Caco-2 (cell line): ENCODE results near the gene PBX1. TPM values are rescaled to one million over a fixed set of nuclear protein-coding genes. Genes with fewer than 3 reads are reported as not detected.

Source experiments
- BruUV-seq: library from RNA; stranded (reverse); fragments of 400-500 nt; replicated peaks from 2 replicates; lab custom pipeline; 2021; lab: Mats Ljungman, UMichigan
- CTCF ChIA-PET: fragments of 300-600 bp; sonication (Branson Sonifier 250); formaldehyde crosslinking; loops from one replicate; lab custom pipeline; 2022; ENCODE audit warnings: antibody characterized with exemption; lab: Charles Lee
- POLR2A ChIA-PET: fragments of 300-600 bp; sonication (Branson Sonifier 250); formaldehyde crosslinking; loops from one replicate; lab custom pipeline; 2022; ENCODE audit warnings: antibody characterized with exemption; lab: Charles Lee
- DNase-seq, 2 experiments: peaks; one replicate each; pipeline versions ENCODE4 v3.0.0 to v3.0.0-alpha.2; 2020 to 2022
- H3K27me3 ChIP-seq: replicated peaks from 2 replicates; pipeline ENCODE4 v1.6.0; 2011; ENCODE audit warnings: low read length; ENCODE audit not compliant: control insufficient read depth, insufficient read depth
- H3K36me3 ChIP-seq: 2 replicates; pipeline ENCODE4 v1.5.1; 2011; ENCODE audit warnings: low read length; ENCODE audit not compliant: control insufficient read depth, insufficient read depth
- H3K4me1 ChIP-seq: fragments of 250-450 bp; sonication (Bioruptor Pico); 2 replicates; pipeline ENCODE4 v1.5.1; 2020; ENCODE audit warnings: mild to moderate bottlenecking
- H3K4me3 ChIP-seq: 2 replicates; pipeline ENCODE4 v1.5.1; 2011; ENCODE audit warnings: low read depth, mild to moderate bottlenecking, control low read depth, low read length
- H3K9me3 ChIP-seq: fragments of 250-450 bp; sonication (Bioruptor Pico); 2 replicates; pipeline ENCODE4 v1.5.1; 2020; ENCODE audit warnings: mild to moderate bottlenecking, moderate library complexity
- H3K27ac Mint-ChIP-seq: one replicate; pipeline ENCODE4 v1.8.0; 2022; ENCODE audit warnings: mixed read lengths; ENCODE audit not compliant: unreplicated experiment
- H3K27me3 Mint-ChIP-seq: one replicate; pipeline ENCODE4 v1.8.0; 2022; ENCODE audit warnings: mixed read lengths; ENCODE audit not compliant: insufficient read depth, unreplicated experiment
- H3K36me3 Mint-ChIP-seq: one replicate; pipeline ENCODE4 v1.8.0; 2022; ENCODE audit warnings: mild to moderate bottlenecking, mixed read lengths; ENCODE audit not compliant: insufficient read depth, unreplicated experiment
- H3K4me1 Mint-ChIP-seq: one replicate; pipeline ENCODE4 v1.8.0; 2022; ENCODE audit warnings: low read depth, mixed read lengths; ENCODE audit not compliant: unreplicated experiment
- H3K4me3 Mint-ChIP-seq: one replicate; pipeline ENCODE4 v1.8.0; 2022; ENCODE audit warnings: mild to moderate bottlenecking, moderate library complexity, mixed read lengths; ENCODE audit not compliant: unreplicated experiment
- H3K9me3 Mint-ChIP-seq: one replicate; pipeline ENCODE4 v1.8.0; 2022; ENCODE audit warnings: mixed read lengths; ENCODE audit not compliant: unreplicated experiment
- CTCF ChIP-seq, 2 experiments: fragments of 200-600 bp in 1 of 2; IDR thresholded peaks; 1 replicate in 1 of 2; 2 replicates in 1 of 2; pipeline versions ENCODE4 v1.5.1 to v1.8.0; 2011 to 2022; ENCODE audit warnings: antibody characterized with exemption in 1 of 2, control low read depth in 1 of 2, inconsistent platforms in 1 of 2, low read depth in 1 of 2, low read length in 1 of 2, mild to moderate bottlenecking in 1 of 2, moderate library complexity in 1 of 2; ENCODE audit not compliant: insufficient read depth in 1 of 2, severe bottlenecking in 1 of 2, unreplicated experiment in 1 of 2
- intact Hi-C: fragments of 100-400 bp; cut with micrococcal nuclease; formaldehyde crosslinking; loops from one replicate; pipeline ENCODE4 v1.10.0; 2022; ENCODE audit not compliant: unreplicated experiment
- total RNA-seq: library from RNA; stranded (reverse); gene quantifications from 2 replicates; pipeline ENCODE4 v1.2.3, GENCODE V29; 2022

PBX1 gene
- total RNA-seq, 1 experiment from 2014 or later = 103 TPM

- no TSS peak for BruUV-seq
- H3K9me3 Mint-ChIP-seq = no peaks in the 10 kb centered on the region
- peaks cover 12% of the 10 kb centered on the region for H3K36me3 Mint-ChIP-seq
- H3K4me3 ChIP-seq = no peak overlapping the region
- DNase-seq = no peak
- TF ChIP-seq CTCF (IDR thresholded peaks at IDR 0.05; ENCODE audit: insufficient read depth in 1 of 2, low read depth in 1 of 2, low read length in 1 of 2, severe bottlenecking in 1 of 2, unreplicated experiment in 1 of 2) = no peak
- H3K27me3 ChIP-seq = no peaks in the 10 kb centered on the region
- no peak overlapping the region for H3K4me3 Mint-ChIP-seq
- no peaks in the 10 kb centered on the region for H3K27me3 Mint-ChIP-seq
- intact Hi-C loops = no loop called here
- no peak overlapping the region for H3K27ac Mint-ChIP-seq
- H3K36me3 ChIP-seq = no peaks in the 10 kb centered on the region
- H3K4me1 ChIP-seq = peaks cover 20% of the 10 kb centered on the region
- peaks cover 11% of the 10 kb centered on the region for H3K4me1 Mint-ChIP-seq
- ChIA-PET POLR2A (no interaction called here), CTCF (no interaction called here)
- no peaks in the 10 kb centered on the region for H3K9me3 ChIP-seq
Measured at GRCh38 chr1:164753521-164754077, 194.6 kb downstream of the PBX1 start.

DNA sequence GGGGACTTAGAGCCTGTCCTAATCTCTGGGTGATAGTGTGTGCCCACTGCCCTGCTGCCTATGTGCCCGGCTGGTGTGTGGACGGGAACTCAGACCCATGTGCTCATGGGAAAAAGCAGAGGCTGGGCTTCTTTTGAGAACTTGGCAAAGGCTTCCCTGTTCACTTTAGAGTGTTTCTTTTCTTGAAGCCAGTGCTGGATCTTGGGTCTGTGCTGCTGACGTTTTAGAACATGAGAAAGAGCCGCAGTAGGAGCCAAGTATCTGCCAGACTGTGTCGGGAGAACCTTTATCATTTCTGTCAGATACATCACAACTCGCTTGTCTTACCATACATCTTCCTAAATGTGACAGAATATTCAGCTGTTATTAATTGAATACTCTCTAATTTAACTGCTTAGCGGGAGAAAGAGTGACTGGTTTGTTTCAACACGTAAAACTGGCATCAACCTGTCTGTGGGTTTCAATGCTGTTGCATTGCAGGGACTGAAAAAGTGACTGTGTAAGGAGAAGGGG is 195.2 kb downstream of the PBX1 start:
- Histone ChIP-seq H3K4me1 (peaks cover 15% of the 10 kb centered on the region), H3K36me3 (no peaks in the 10 kb centered on the region), H3K4me3 (no peak overlapping the region), H3K9me3 (no peaks in the 10 kb centered on the region), H3K27me3 (no peaks in the 10 kb centered on the region)
- Mint-ChIP-seq H3K36me3 (peaks cover 11% of the 10 kb centered on the region), H3K27ac (no peak overlapping the region), H3K27me3 (no peaks in the 10 kb centered on the region), H3K4me3 (no peak overlapping the region), H3K9me3 (no peaks in the 10 kb centered on the region), H3K4me1 (peaks cover 8% of the 10 kb centered on the region)
- TF ChIP-seq CTCF (IDR thresholded peaks at IDR 0.05; ENCODE audit: insufficient read depth in 1 of 2, low read depth in 1 of 2, low read length in 1 of 2, severe bottlenecking in 1 of 2, unreplicated experiment in 1 of 2) = no peak
- POLR2A ChIA-PET = no interaction called here
- CTCF ChIA-PET = no interaction called here
- DNase-seq = no peak
- BruUV-seq = no TSS peak
- intact Hi-C loops = no loop called here

- Histone ChIP-seq H3K27me3 (no peaks in the 10 kb centered on the region), H3K36me3 (no peaks in the 10 kb centered on the region), H3K9me3 (no peaks in the 10 kb centered on the region), H3K4me3 (no peak overlapping the region), H3K4me1 (peaks cover 13% of the 10 kb centered on the region)
- H3K27ac Mint-ChIP-seq = no peak overlapping the region
- TF ChIP-seq CTCF (IDR thresholded peaks at IDR 0.05; ENCODE audit: insufficient read depth in 1 of 2, low read depth in 1 of 2, low read length in 1 of 2, severe bottlenecking in 1 of 2, unreplicated experiment in 1 of 2) = no peak
- H3K36me3 Mint-ChIP-seq = peaks cover 11% of the 10 kb centered on the region
- no peaks in the 10 kb centered on the region for H3K9me3 Mint-ChIP-seq
- CTCF ChIA-PET = no interaction called here
- intact Hi-C loops = no loop called here
- DNase-seq = no peak
- no TSS peak for BruUV-seq
- H3K4me1 Mint-ChIP-seq = peaks cover 8% of the 10 kb centered on the region
- H3K4me3 Mint-ChIP-seq = no peak overlapping the region
- H3K27me3 Mint-ChIP-seq = no peaks in the 10 kb centered on the region
- POLR2A ChIA-PET = no interaction called here
Measured at GRCh38 chr1:164755690-164756089, 196.7 kb downstream of the PBX1 start.
